Mucosa of rectum (tissue), 2 donors: ENCODE measurements around the gene CLCA2.
A peak's percentile ranks its signal among the peaks of the same experiment; 100 is the strongest.
"Not testable (repeated sequence)": the region's sequence is repeated elsewhere in the genome, so short reads cannot be mapped to it uniquely, and the experiment has no call there.

Source experiments
- H3K27ac ChIP-seq, 2 donors: one replicate each; pipeline ENCODE4 v1.7.0; 2013; ENCODE audit warnings: inconsistent platforms in 2 of 2, low read depth in 2 of 2, low read length in 2 of 2
- H3K27me3 ChIP-seq, 2 donors: one replicate each; pipeline ENCODE4 v1.7.0; 2013; ENCODE audit warnings: low read length in 2 of 2; ENCODE audit not compliant: control insufficient read depth in 2 of 2, insufficient read depth in 2 of 2
- H3K36me3 ChIP-seq, 2 donors: one replicate each; pipeline ENCODE4 v1.7.0; 2013; ENCODE audit warnings: low read length in 2 of 2; ENCODE audit not compliant: control insufficient read depth in 2 of 2, insufficient read depth in 2 of 2
- H3K4me1 ChIP-seq, 2 donors: one replicate each; pipeline ENCODE4 v1.7.0; 2013; ENCODE audit warnings: low read length in 2 of 2, mild to moderate bottlenecking in 1 of 2; ENCODE audit not compliant: control insufficient read depth in 2 of 2, insufficient read depth in 2 of 2
- H3K4me3 ChIP-seq, 2 donors: one replicate each; pipeline ENCODE4 v1.7.0; 2013; ENCODE audit warnings: low read length in 2 of 2
- H3K9ac ChIP-seq, 2 donors: one replicate each; pipeline ENCODE4 v1.7.0; 2013; ENCODE audit warnings: low read length in 2 of 2, low read depth in 1 of 2, mild to moderate bottlenecking in 1 of 2
- H3K9me3 ChIP-seq, 2 donors: one replicate each; pipeline ENCODE4 v1.7.0; 2013; ENCODE audit warnings: low read length in 2 of 2; ENCODE audit not compliant: control insufficient read depth in 2 of 2
- donor health status: healthy.
- donor health status: Normal muscosa, but diverticular disease.

Gene CLCA2

DNA sequence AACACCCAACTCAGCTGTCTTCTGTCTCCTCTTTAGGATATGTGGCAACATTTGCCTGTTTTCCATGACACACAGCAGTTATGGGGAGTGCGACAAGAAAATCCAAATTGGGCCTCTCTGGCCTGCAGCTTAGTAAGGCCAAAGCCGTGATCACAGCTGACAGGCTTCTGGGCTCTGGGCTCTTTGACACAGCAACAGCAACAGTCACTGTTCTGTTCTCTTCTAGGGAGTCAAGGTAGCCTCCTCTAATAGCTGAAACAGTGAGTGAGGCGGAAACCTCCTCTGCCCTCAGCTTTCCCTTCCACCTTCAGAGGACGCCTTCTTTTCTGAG is 63.8 kb downstream of the CLCA2 start:
- H3K27me3 ChIP-seq: no peaks in the 10 kb centered on the region
- H3K9me3 ChIP-seq: no peaks in the 10 kb centered on the region
- no peaks in the 10 kb centered on the region for H3K36me3 ChIP-seq
- peaks cover 0 to 3% of the 10 kb centered on the region in 2 donors for H3K4me1 ChIP-seq
- no peak overlapping the region for H3K27ac ChIP-seq
- H3K9ac ChIP-seq: no peak overlapping the region
- no peak overlapping the region for H3K4me3 ChIP-seq

- Histone ChIP-seq H3K9ac (no peak overlapping the region), H3K9me3 (no peaks in the 10 kb centered on the region), H3K36me3 (no peaks in the 10 kb centered on the region), H3K4me1 (peaks cover 0 to 3% of the 10 kb centered on the region in 2 donors), H3K27me3 (no peaks in the 10 kb centered on the region), H3K27ac (no peak overlapping the region), H3K4me3 (no peak overlapping the region)
Measured at GRCh38 chr1:86489242-86489878, 65.4 kb downstream of the CLCA2 start.

- Histone ChIP-seq H3K4me3 (no peak overlapping the region), H3K9me3 (no peaks in the 10 kb centered on the region), H3K27me3 (no peaks in the 10 kb centered on the region), H3K27ac (no peak overlapping the region), H3K36me3 (no peaks in the 10 kb centered on the region), H3K9ac (no peak overlapping the region), H3K4me1 (peaks cover 0 to 3% of the 10 kb centered on the region in 2 donors)
Measured at GRCh38 chr1:86491171-86491950, 67.4 kb downstream of the CLCA2 start.

- Histone ChIP-seq H3K4me3 (no peak overlapping the region), H3K27ac (no peak overlapping the region), H3K4me1 (peaks cover 2 to 13% of the 10 kb centered on the region in 2 donors), H3K9ac (no peak overlapping the region), H3K27me3 (no peaks in the 10 kb centered on the region), H3K9me3 (no peaks in the 10 kb centered on the region), H3K36me3 (no peaks in the 10 kb centered on the region)
Measured at GRCh38 chr1:86498281-86498680, 74.3 kb downstream of the CLCA2 start.

- peaks cover 2 to 24% of the 10 kb centered on the region in 2 donors for H3K4me1 ChIP-seq
Measured at GRCh38 chr1:86499987-86500593, 76.1 kb downstream of the CLCA2 start.

GRCh38 chr1:86500714-86501113 is 76.7 kb downstream of the CLCA2 start:
- Histone ChIP-seq H3K9me3 (no peaks in the 10 kb centered on the region), H3K9ac (no peak overlapping the region), H3K27me3 (no peaks in the 10 kb centered on the region), H3K36me3 (no peaks in the 10 kb centered on the region), H3K27ac (no peak overlapping the region), H3K4me1 (peaks cover 2 to 27% of the 10 kb centered on the region in 2 donors), H3K4me3 (no peak overlapping the region)

More at GRCh38 chr1:86499987-86500593, 76.1 kb downstream of the CLCA2 start:
- H3K27ac ChIP-seq: no peak overlapping the region
- no peak overlapping the region for H3K9ac ChIP-seq
- no peak overlapping the region for H3K4me3 ChIP-seq
- H3K27me3 ChIP-seq: no peaks in the 10 kb centered on the region
- H3K36me3 ChIP-seq: no peaks in the 10 kb centered on the region
- no peaks in the 10 kb centered on the region for H3K9me3 ChIP-seq

GRCh38 chr1:86502125-86502646 is 78.2 kb downstream of the CLCA2 start:
- not testable (repeated sequence) for H3K27me3 ChIP-seq, H3K9me3 ChIP-seq, H3K36me3 ChIP-seq
- H3K4me1 ChIP-seq: peaks cover 2 to 35% of the 10 kb centered on the region in 2 donors
- peak overlapping the region; percentile 40 to 67 for H3K4me3 ChIP-seq
- H3K9ac ChIP-seq: peak overlapping the region in 1 of 2 donors; percentile 23
- peak overlapping the region in 1 of 2 donors; percentile 13 for H3K27ac ChIP-seq

- Histone ChIP-seq H3K27me3 (no peaks in the 10 kb centered on the region), H3K36me3 (no peaks in the 10 kb centered on the region), H3K4me1 (peaks cover 2 to 37% of the 10 kb centered on the region in 2 donors), H3K27ac (peak overlapping the region; percentile 13 to 45), H3K9ac (peak overlapping the region; percentile 14 to 23), H3K4me3 (peak overlapping the region; percentile 40 to 67), H3K9me3 (no peaks in the 10 kb centered on the region)
Measured at GRCh38 chr1:86502721-86503405, 78.9 kb downstream of the CLCA2 start.

DNA sequence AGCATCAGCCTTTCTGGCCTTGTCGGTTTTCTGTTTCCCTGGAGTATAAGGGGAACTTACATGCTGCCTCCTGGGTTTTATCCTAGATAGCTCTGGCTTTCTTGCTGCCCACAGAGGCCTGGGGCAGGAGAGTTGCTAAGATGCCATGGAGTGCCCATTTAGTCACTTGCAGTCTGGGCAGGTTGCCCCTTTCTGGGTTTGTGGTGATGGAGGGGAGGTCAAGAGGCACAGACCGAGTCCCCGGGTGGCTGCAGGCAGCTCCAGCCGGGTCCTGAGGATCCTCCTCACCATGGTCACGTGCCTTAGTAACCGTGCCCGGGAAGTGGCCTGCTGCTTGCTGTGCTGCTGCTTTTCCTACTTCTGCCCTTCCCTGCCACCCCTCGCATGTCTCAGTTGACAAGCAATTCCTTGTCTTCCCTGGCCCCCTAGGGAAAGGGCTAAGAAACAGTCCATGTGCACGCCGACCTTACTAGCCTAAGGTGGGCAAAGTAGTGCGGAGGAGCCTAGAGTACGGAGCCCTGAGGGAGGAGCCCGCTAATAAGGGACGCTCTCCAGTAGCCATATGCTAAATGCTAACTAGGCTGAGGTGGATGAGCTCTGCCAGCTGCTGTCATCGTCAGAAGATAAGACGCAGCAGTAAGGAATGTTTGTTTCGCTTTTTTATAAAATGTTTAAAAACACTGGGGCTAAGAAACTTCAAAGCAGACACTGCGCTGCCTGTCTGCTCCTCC is 79.6 kb downstream of the CLCA2 start:
- Histone ChIP-seq H3K27ac (peak overlapping the region; percentile 1 to 45), H3K27me3 (no peaks in the 10 kb centered on the region), H3K9me3 (no peaks in the 10 kb centered on the region), H3K4me1 (peaks cover 2 to 37% of the 10 kb centered on the region in 2 donors), H3K4me3 (peak overlapping the region; percentile 12 to 56), H3K36me3 (no peaks in the 10 kb centered on the region), H3K9ac (no peak overlapping the region)
